Right cardiac atrium (tissue), 5 donors: ENCODE results near the gene NPFFR2. TPM values are rescaled to one million over a fixed set of nuclear protein-coding genes. Genes with fewer than 3 reads are reported as not detected.

Source experiments
- ATAC-seq, 2 donors: fragments of 200-7000 bp; cut with Tn5 transposase; one replicate each; pipeline versions ENCODE4 v1.8.0 to v1.9.1; 2020; ENCODE audit warnings: moderate library complexity in 2 of 2, mild to moderate bottlenecking in 1 of 2
- DNase-seq, 3 donors: peaks; one replicate each; pipeline ENCODE4 v3.0.0-alpha.2; 2020
- H3K27ac ChIP-seq: one replicate; pipeline ENCODE4 v1.5.1; 2013; ENCODE audit warnings: mild to moderate bottlenecking, low read length, control low read depth, moderate library complexity
- H3K27me3 ChIP-seq: one replicate; pipeline ENCODE4 v1.6.1; 2013; ENCODE audit not compliant: control insufficient read depth, insufficient read depth
- H3K4me1 ChIP-seq: one replicate; pipeline ENCODE4 v1.6.1; 2013; ENCODE audit warnings: low read length; ENCODE audit not compliant: control insufficient read depth, insufficient read depth
- H3K4me3 ChIP-seq: one replicate; pipeline ENCODE4 v1.5.1; 2013; ENCODE audit warnings: low read length, control low read depth
- H3K9me3 ChIP-seq: one replicate; pipeline ENCODE4 v1.6.1; 2013; ENCODE audit warnings: low read length; ENCODE audit not compliant: control insufficient read depth
- WGBS: extraction: QIAGEN DNeasy Blood & Tissue Kit; methylation state at CpG from one replicate; pipeline ENCODE4 v1.1.7; 2013; 5-methylcytosine and 5-hydroxymethylcytosine counted together
- intact Hi-C, 4 donors: fragments of 100-400 bp; cut with DNase I; formaldehyde crosslinking; loops; one replicate each; pipeline versions ENCODE4 v1.11.0 to v1.14.0; 2022 to 2023
- polyA plus RNA-seq: library from polyadenylated mRNA; stranded (reverse); fragments of 200-250 nt; gene quantifications from one replicate; pipeline ENCODE4 v1.2.3, GENCODE V29; 2013
- total RNA-seq, 4 donors: library from RNA; stranded (reverse); fragmentation: NEBNext Ultra II Directional; extraction: Animal tissue kit (Norgen Biotek cat#: 25700); gene quantifications; one replicate each; pipeline ENCODE4 v1.2.1, GENCODE V29; 2021
- donor health status: healthy with polysubstance abuse.
- donor health status: DM: no; HTN: yes; CAD: no.
- donor health status: DM: no; HTN: no; CAD: no.
- donor health status: DM: no; HTN: yes; CAD: no; lungs with severe emphysema.
- donor health status: DM: yes; HTN: yes; CAD: no.

The NPFFR2 gene
- total and polyA plus RNA-seq, 5 donors: not detected

DNA sequence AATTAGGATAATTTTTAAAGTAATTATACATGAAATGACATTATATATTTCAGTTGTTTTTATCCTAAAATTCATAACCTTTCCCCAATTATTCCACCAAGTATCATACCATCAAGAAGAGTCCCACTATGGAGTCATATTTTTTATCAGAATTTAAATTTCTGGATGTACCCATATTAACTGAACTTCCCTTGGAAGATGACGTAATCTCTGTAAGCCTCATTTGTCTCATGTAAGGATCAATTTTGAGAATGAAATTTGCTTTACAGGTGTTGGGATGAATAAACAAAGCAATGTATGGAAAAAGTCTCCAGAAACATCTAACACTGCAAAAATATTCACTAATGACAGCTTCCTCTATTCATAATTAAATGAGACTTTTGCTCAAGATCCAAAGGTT lies 147.5 kb downstream of the NPFFR2 start:
- H3K9me3 ChIP-seq: no peaks in the 10 kb centered on the region
- no peaks in the 10 kb centered on the region for H3K4me1 ChIP-seq
- no peaks in the 10 kb centered on the region for H3K27me3 ChIP-seq
- ATAC-seq (no peak), DNase-seq (no peak)
- H3K27ac ChIP-seq: no peak overlapping the region
- H3K4me3 ChIP-seq: no peak overlapping the region
- WGBS: 90% methylated on average over 1 of the region's 1 CpG
- intact Hi-C loops: no loop called here

DNA sequence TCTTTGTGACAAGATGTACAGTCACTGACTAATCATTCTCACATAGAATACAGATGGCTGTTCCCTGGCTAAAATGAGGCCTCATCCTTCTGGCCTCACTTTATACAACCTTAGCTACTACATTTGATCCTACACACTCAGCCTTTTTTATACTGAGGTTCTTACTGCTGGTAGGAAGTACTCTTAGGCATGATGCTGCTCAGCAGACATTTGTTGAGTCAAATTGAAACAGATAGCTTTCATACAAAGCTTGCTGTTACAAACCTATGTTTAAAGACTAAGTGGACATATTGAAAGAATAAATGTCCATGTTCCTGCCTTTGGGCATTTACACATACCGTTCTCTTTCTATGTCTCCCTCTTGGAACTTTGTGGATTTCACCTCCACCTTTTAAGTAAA lies 154.9 kb downstream of the NPFFR2 start:
- DNase-seq (no peak), ATAC-seq (no peak)
- 93% methylated on average over 1 of the region's 1 CpG for WGBS
- no peak overlapping the region for H3K4me3 ChIP-seq
- H3K27ac ChIP-seq: no peak overlapping the region
- intact Hi-C loops: no loop called here
- no peaks in the 10 kb centered on the region for H3K4me1 ChIP-seq
- H3K9me3 ChIP-seq: no peaks in the 10 kb centered on the region
- H3K27me3 ChIP-seq: no peaks in the 10 kb centered on the region

DNA sequence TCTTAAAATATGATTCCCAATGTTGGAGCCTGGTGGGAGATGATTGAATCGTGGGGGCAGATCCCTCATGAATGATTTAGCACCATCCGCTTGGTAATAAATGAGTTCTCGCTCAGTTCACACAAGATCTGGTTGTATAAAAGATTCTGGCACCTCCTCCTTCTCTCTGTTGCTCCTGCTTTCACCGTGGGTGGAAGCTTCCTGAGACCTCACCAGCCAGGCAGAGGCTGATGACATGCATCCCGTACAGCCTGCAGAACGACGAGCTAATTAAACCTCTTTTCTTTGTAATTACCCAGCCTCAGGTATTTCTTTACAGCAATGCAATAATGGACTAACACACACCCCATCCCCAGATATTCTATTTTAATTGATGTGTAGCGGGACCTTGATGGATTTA lies 162.2 kb downstream of the NPFFR2 start:
- no peak for DNase-seq
- no peak overlapping the region for H3K27ac ChIP-seq
- no peaks in the 10 kb centered on the region for H3K27me3 ChIP-seq
- no peak for ATAC-seq
- H3K4me1 ChIP-seq: no peaks in the 10 kb centered on the region
- H3K9me3 ChIP-seq: no peaks in the 10 kb centered on the region
- WGBS: 67% methylated on average over 8 of the region's 8 CpGs
- intact Hi-C loops: no loop called here
- no peak overlapping the region for H3K4me3 ChIP-seq

DNA sequence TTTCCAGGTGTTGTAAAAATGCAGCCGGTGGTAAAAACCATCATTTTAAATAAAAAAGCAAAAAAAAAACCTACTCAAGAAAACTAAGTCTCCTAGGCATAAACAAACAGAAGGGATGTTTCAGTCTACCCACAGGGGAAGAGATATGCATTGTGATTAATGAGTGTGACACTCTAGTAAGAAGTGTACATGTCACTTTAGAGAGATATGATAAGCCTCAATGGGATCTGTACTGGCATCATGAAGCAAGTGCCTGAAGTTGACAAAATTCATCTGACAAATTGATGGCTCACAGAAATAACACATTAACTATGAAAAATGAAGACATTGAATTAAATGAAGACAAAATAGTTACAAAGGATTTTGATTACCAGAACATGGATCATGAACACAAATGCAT lies 162.7 kb downstream of the NPFFR2 start:
- intact Hi-C loops: no loop called here
- Histone ChIP-seq H3K27ac (no peak overlapping the region), H3K27me3 (no peaks in the 10 kb centered on the region), H3K4me3 (no peak overlapping the region), H3K4me1 (no peaks in the 10 kb centered on the region), H3K9me3 (no peaks in the 10 kb centered on the region)
- WGBS: 75% methylated on average over 1 of the region's 1 CpG
- DNase-seq (no peak), ATAC-seq (no peak)

Other genes starting within 250 kb of the NPFFR2 start
- gene GC, start 247.9 kb upstream of the NPFFR2 start, total RNA-seq: under 1 TPM in 1 of 4 donors, not detected in 3; 0.61 TPM
- gene GC, start 247.9 kb upstream of the NPFFR2 start, polyA plus RNA-seq: 0.07 TPM